Measurements from ENCODE around the gene SNCB. TPM values are rescaled to one million over a fixed set of nuclear protein-coding genes. Genes with fewer than 3 reads are reported as not detected.
"Not testable (repeated sequence)": the region's sequence is repeated elsewhere in the genome, so short reads cannot be mapped to it uniquely, and the experiment has no call there.

Gene SNCB
- total RNA-seq, 1 experiment from 2014 or later: not detected

DNA sequence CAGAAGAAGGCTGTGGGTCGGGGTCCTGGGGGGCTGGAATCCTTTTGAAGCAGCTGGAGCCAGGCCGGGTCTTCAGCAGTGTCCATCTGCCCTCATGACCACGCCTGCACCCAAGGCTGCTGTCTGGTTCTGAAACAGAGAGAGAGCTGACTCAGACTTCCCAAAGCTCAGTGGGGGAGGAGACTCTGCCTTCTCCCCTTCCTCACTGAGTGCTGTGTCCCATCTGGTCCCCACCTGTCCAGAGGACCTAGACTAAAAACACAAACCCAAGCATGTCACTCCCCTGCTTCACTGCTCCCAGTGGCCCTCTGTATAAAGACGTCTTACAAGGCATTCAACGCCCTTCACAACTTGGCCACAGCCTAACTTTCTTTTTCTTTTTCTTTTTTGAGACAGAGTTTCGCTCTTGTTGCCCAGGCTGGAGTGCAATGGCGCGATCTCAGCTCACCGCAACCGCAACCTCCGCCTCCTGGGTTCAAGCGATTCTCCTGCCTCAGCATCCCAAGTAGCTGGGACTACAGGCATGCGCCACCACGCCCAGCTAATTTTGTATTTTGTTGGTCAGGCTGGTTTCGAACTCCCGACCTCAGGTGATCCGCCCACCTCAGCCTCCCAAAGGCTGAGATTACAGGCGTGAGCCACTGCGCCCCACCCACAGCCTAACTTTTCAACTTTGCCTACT is 30.4 kb downstream of the SNCB start:
- BruUV-seq (replicated peaks); H4K20me1 ChIP-seq (ENCODE audit: insufficient read depth); H2AFZ ChIP-seq (ENCODE audit: low read depth, low read length, poor library complexity, severe bottlenecking); H3K27me3 ChIP-seq (ENCODE audit: insufficient read depth, low read length); H3K9me3 ChIP-seq (ENCODE audit: control insufficient read depth in 1 of 2, insufficient read depth in 1 of 2, low read depth in 1 of 2, low read length in 2 of 2); DNase-seq (ENCODE audit: low read depth, low spot score); H3K36me3 ChIP-seq (ENCODE audit: control insufficient read depth in 1 of 2, insufficient read depth in 2 of 2, low read length in 2 of 2); H3K4me3 ChIP-seq (replicated peaks in 1 of 2; ENCODE audit: low read depth in 1 of 2, low read length in 2 of 2); intact Hi-C loops (cut with micrococcal nuclease); H3K4me2 ChIP-seq (ENCODE audit: low read length); RAD21 ChIA-PET (ENCODE audit: low non-redundant PET in 1 of 2, low total read pairs in 2 of 2, uncharacterized antibody in 2 of 2, unreplicated experiment in 2 of 2); H3K9ac ChIP-seq (ENCODE audit: low read length); H3K4me1 ChIP-seq (ENCODE audit: control insufficient read depth in 1 of 2, insufficient read depth in 2 of 2, low read length in 2 of 2); ATAC-seq; CTCF ChIA-PET; POLR2A ChIA-PET; H3K9me2 ChIP-seq (ENCODE audit: insufficient read depth); H3K27ac ChIP-seq (ENCODE audit: low read depth, low read length): not testable (repeated sequence)
- H3K79me2 ChIP-seq (ENCODE audit: insufficient read depth, low read length): peaks cover 25% of the 10 kb centered on the region; the same call in 1 of the 2 replicates

DNA sequence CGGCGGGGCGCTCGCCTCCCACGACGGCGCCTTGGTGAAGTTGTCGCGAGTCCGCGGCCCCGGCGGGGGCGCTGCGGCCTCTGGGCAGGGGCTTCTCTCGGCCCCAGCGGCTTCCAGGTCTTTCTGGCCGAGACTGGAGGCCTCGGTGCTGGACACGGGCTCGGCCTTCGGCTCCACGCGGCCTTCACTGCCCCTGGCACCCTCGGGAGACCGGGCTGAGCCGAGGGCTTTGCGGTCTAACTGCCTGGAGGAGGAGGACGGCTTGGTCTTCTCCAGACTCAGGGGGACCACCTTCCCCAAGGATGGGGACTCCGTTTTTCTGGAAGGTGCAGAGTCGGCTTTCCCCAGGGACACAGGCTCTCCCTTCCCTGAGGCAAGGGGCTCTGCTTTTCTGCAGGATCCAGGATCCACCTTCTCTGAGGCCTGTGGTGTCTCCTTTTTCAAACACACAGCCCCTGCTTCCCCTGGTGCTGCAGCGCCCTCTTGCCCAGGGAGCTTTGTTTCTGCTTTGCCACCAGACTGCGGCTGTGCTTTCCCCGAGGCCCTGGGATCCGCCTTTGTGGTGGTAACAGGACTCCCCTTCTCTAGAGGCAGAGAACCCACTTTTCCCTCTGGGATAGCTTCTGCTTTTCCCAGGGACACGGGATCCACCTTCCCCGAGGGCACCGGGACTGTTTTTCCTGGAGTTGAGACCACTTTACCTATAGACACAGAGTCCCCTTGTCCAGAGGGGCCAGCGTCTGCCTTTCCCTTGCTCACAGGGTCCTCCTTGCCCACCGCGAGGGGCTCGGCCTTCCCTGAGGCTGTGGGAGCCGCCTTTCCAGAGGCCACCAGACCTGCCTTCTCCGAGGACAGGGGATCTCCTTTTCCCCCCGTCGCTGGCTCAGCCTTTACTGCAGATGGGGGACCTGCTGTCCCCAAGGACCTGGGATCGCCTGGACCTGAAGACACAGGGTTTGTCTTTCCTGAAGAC is 32.6 kb downstream of the SNCB start:
- Histone ChIP-seq H3K9me3 (ENCODE audit: control insufficient read depth in 1 of 2, insufficient read depth in 1 of 2, low read depth in 1 of 2, low read length in 2 of 2) (no peaks in the 10 kb centered on the region), H3K27ac (ENCODE audit: low read depth, low read length) (no peak overlapping the region), H3K9ac (ENCODE audit: low read length) (no peak overlapping the region), H3K9me2 (ENCODE audit: insufficient read depth) (no peaks in the 10 kb centered on the region), H3K4me3 (replicated peaks in 1 of 2; ENCODE audit: low read depth in 1 of 2, low read length in 2 of 2) (no peak overlapping the region), H4K20me1 (ENCODE audit: insufficient read depth) (no peaks in the 10 kb centered on the region), H3K4me2 (ENCODE audit: low read length) (no peak overlapping the region), H3K36me3 (ENCODE audit: control insufficient read depth in 1 of 2, insufficient read depth in 2 of 2, low read length in 2 of 2) (peaks cover 5 to 7% of the 10 kb centered on the region in 2 experiments; a peak in 3 of 4 replicates), H3K27me3 (ENCODE audit: insufficient read depth, low read length) (no peaks in the 10 kb centered on the region), H3K4me1 (ENCODE audit: control insufficient read depth in 1 of 2, insufficient read depth in 2 of 2, low read length in 2 of 2) (peaks cover 0 to under 1% of the 10 kb centered on the region in 2 experiments; a peak in 1 of 4 replicates), H3K79me2 (ENCODE audit: insufficient read depth, low read length) (peaks cover 13% of the 10 kb centered on the region; the same call in 1 of the 2 replicates), H2AFZ (ENCODE audit: low read depth, low read length, poor library complexity, severe bottlenecking) (no peak overlapping the region)
- no peak for DNase-seq (ENCODE audit: low read depth, low spot score)
- CTCF ChIA-PET: no interaction called here
- BruUV-seq (replicated peaks): no TSS peak
- no peak for TF ChIP-seq MAX (IDR thresholded peaks at IDR 0.05)
- TF ChIP-seq FOSL1 (IDR thresholded peaks at IDR 0.05; ENCODE audit: low read depth): no peak
- TF ChIP-seq CEBPB (IDR thresholded peaks at IDR 0.05; ENCODE audit: low read depth): no peak
- TF ChIP-seq CBX3 (IDR thresholded peaks at IDR 0.05; ENCODE audit: low read depth): no peak
- no peak for TF ChIP-seq POLR2A (IDR thresholded peaks at IDR 0.05; ENCODE audit: borderline replicate concordance, extremely low read depth, insufficient read depth, insufficient read length)
- TF ChIP-seq EZH2phosphoT487 (IDR thresholded peaks at IDR 0.05; ENCODE audit: borderline replicate concordance): no peak
- no peak for TF ChIP-seq EZH2 (IDR thresholded peaks at IDR 0.05)
- TF ChIP-seq SP1 (IDR thresholded peaks at IDR 0.05; ENCODE audit: low read depth): no peak
- no peak for TF ChIP-seq POLR2AphosphoS5 (IDR thresholded peaks at IDR 0.05; ENCODE audit: low read depth, low read length)
- no peak for TF ChIP-seq RAD21 (IDR thresholded peaks at IDR 0.05; ENCODE audit: low read depth)
- RAD21 ChIA-PET (ENCODE audit: low non-redundant PET in 1 of 2, low total read pairs in 2 of 2, uncharacterized antibody in 2 of 2, unreplicated experiment in 2 of 2): no interaction called here
- no peak for ATAC-seq
- intact Hi-C loops (cut with micrococcal nuclease): no loop called here
- POLR2A ChIA-PET: no interaction called here

Measured in HCT116 (cell line).